Nephron progenitor cell (in vitro differentiated cells): ENCODE data around the gene KAT2B.
A peak's percentile ranks its signal among the peaks of the same experiment; 100 is the strongest.
"Not testable (repeated sequence)": the region's sequence is repeated elsewhere in the genome, so short reads cannot be mapped to it uniquely, and the experiment has no call there.

Experiments
- DNase-seq: peaks from one replicate; pipeline ENCODE4 v3.0.0; 2021
- H3K27ac Mint-ChIP-seq: 2 replicates; pipeline ENCODE4 v1.8.0; 2021; ENCODE audit warnings: mild to moderate bottlenecking, moderate library complexity, mixed read lengths
- H3K27me3 Mint-ChIP-seq: 2 replicates; pipeline ENCODE4 v1.8.0; 2021; ENCODE audit warnings: mild to moderate bottlenecking, low read depth, mixed read lengths; ENCODE audit not compliant: poor library complexity
- H3K36me3 Mint-ChIP-seq: 2 replicates; pipeline ENCODE4 v1.8.0; 2021; ENCODE audit warnings: low read depth, mixed read lengths
- H3K4me1 Mint-ChIP-seq: 2 replicates; pipeline ENCODE4 v1.8.0; 2021; ENCODE audit warnings: mixed read lengths
- H3K4me3 Mint-ChIP-seq: 2 replicates; pipeline ENCODE4 v1.8.0; 2021; ENCODE audit warnings: mild to moderate bottlenecking, moderate library complexity, mixed read lengths
- H3K9me3 Mint-ChIP-seq: 2 replicates; pipeline ENCODE4 v1.8.0; 2021; ENCODE audit warnings: mild to moderate bottlenecking, moderate library complexity, mixed read lengths
- CTCF ChIP-seq: fragments of 200-600 bp; sonication (generic); IDR thresholded peaks from 2 replicates; pipeline ENCODE4 v1.5.0; 2021; ENCODE audit warnings: antibody characterized with exemption

The KAT2B gene

GRCh38 chr3:20039466-20039764 lies 831 bp upstream of the KAT2B start:
- DNase-seq: no peak
- no peak overlapping the region for H3K27ac Mint-ChIP-seq

DNA sequence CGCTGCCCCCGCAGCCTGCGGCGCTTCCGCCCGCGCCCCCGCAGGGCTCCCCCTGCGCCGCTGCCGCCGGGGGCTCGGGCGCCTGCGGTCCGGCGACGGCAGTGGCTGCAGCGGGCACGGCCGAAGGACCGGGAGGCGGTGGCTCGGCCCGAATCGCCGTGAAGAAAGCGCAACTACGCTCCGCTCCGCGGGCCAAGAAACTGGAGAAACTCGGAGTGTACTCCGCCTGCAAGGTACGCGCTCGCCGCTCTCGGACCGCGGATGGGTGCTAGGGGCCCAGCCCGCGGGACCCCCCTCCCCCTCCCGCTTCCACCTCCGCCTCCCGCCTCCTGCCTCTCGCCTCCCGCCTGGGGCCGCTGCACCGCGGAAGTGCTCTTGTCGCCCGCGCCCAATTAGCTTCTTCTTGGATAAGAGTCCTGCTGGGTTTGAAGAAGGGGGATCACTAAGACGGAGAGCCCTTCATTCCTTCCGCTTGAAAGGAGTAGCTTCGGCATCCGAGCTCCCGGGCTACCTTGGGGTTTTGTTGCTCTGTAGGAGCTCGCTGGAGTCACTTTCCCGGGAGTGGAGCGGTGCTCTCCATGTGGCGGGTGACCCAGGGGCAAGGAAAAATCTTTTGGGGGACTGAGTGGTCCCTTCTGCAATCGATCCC lies 426 bp downstream of the KAT2B start:
- Mint-ChIP-seq H3K4me3 (peak overlapping the region; percentile 92), H3K9me3 (no peaks in the 10 kb centered on the region), H3K27me3 (no peaks in the 10 kb centered on the region), H3K27ac (peak overlapping the region; percentile 94), H3K36me3 (no peaks in the 10 kb centered on the region), H3K4me1 (peaks cover 43% of the 10 kb centered on the region)
- peak; percentile 72 for DNase-seq
- TF ChIP-seq CTCF: no peak

More at GRCh38 chr3:20039466-20039764, 831 bp upstream of the KAT2B start:
- H3K9me3 Mint-ChIP-seq: no peaks in the 10 kb centered on the region
- no peaks in the 10 kb centered on the region for H3K36me3 Mint-ChIP-seq
- peak overlapping the region; percentile 89 for H3K4me3 Mint-ChIP-seq
- H3K4me1 Mint-ChIP-seq: peaks cover 43% of the 10 kb centered on the region
- TF ChIP-seq CTCF: no peak
- no peaks in the 10 kb centered on the region for H3K27me3 Mint-ChIP-seq

DNA sequence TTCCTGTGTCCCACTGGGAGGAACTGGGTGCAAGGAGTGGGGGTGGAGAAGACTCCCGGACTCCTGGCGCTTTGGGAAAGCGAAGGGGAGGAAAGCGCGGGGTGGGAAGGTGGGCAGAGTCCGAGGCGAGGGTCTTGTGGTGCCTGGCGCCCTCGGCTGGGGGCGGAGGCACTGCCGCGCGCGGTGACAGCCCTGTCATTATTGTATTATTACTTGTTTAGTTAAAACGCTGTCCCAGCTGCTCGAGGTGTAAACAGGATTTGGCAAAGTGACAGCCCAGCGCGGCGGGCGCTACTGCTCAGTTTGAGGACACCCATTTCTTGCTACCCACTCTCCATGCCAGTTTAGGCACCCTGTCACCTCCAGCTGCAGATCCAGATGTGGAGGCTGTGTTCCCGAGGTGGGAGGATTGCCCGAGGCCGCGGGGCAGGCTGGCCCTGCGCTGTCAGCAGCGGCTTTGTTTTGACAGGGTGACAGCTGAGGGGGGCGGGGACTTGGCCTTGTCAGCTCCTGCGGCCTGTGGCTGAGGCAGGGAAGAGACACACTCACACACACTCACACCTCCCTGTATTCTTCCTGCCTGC lies 1.0 kb downstream of the KAT2B start:
- Mint-ChIP-seq H3K9me3 (no peaks in the 10 kb centered on the region), H3K4me1 (peaks cover 46% of the 10 kb centered on the region), H3K27me3 (no peaks in the 10 kb centered on the region), H3K27ac (peak overlapping the region; percentile 94), H3K36me3 (no peaks in the 10 kb centered on the region), H3K4me3 (peak overlapping the region; percentile 92)
- no peak for TF ChIP-seq CTCF
- peak; percentile 83 for DNase-seq

GRCh38 chr3:20042331-20042730 lies 2.1 kb downstream of the KAT2B start:
- TF ChIP-seq CTCF: no peak
- no peaks in the 10 kb centered on the region for H3K9me3 Mint-ChIP-seq
- H3K27ac Mint-ChIP-seq: no peak overlapping the region
- H3K27me3 Mint-ChIP-seq: no peaks in the 10 kb centered on the region
- H3K36me3 Mint-ChIP-seq: no peaks in the 10 kb centered on the region
- no peak for DNase-seq
- peaks cover 57% of the 10 kb centered on the region for H3K4me1 Mint-ChIP-seq
- peak overlapping the region; percentile 92 for H3K4me3 Mint-ChIP-seq

DNA sequence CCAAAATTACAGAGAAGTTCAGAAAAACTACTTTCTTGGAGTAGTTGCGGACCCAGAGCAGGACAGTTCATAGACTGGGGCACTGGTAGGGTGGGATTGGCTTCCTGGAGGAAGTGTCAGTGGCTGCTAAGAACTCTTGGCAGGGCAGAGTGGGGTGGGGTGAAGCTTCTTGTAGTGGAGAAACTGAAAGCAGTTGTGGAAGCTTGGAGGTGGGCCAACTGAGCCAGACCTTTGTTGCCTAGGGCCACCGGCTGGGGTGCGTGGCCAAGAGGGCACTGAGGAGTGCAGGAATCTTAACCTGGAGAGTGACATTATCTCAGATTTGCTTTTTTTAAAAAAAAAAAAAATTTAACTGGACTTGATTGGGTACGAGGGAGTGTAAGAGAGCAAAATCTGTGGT lies 3.1 kb downstream of the KAT2B start:
- H3K4me1 Mint-ChIP-seq: peaks cover 60% of the 10 kb centered on the region
- H3K27ac Mint-ChIP-seq: no peak overlapping the region
- H3K27me3 Mint-ChIP-seq: no peaks in the 10 kb centered on the region
- no peaks in the 10 kb centered on the region for H3K36me3 Mint-ChIP-seq
- DNase-seq: no peak
- no peak for TF ChIP-seq CTCF
- H3K9me3 Mint-ChIP-seq: no peaks in the 10 kb centered on the region
- H3K4me3 Mint-ChIP-seq: no peak overlapping the region

DNA sequence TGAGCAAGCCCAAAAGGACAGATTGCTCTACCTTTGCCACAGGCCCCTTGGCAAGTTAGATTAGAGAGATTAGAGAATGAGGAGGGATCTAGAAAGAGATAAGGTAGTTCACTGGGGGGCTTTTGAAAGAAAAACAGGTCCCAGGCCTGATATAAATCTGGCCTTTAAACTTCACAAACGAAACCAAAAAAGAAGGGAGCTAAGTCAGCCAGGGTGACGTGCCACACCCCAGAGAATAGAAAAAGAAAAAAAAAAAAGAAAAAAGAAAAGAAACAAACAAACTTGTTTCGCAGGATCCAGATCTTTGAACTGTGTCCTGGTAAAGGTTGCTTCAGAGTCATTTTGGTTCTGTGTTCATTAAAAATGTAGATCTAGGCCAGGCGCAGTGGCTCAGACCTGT lies 3.6 kb downstream of the KAT2B start:
- no peak for DNase-seq
- peaks cover 60% of the 10 kb centered on the region for H3K4me1 Mint-ChIP-seq
- no peaks in the 10 kb centered on the region for H3K9me3 Mint-ChIP-seq
- no peak overlapping the region for H3K27ac Mint-ChIP-seq
- no peak overlapping the region for H3K4me3 Mint-ChIP-seq
- H3K36me3 Mint-ChIP-seq: no peaks in the 10 kb centered on the region
- no peaks in the 10 kb centered on the region for H3K27me3 Mint-ChIP-seq
- no peak for TF ChIP-seq CTCF

DNA sequence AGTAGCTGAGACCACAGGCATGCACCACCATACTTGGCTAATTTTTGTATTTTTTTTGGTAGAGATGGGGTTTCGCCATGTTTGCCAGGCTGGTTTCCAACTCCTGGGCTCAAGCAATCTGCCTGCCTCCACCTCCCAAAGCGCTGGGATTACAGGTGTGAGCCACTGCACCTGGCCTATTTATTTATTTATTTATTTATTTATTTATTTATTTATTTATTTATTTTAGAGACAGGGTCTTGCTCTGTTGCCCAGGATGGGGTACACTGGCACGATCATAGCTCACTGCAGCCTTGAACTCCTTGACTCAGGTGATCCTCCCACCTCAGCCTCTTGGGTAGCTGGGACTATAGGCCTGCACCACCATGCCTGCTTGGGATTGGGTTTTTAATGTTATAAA lies 4.9 kb downstream of the KAT2B start:
- not testable (repeated sequence) for H3K9me3 Mint-ChIP-seq, H3K36me3 Mint-ChIP-seq, DNase-seq, H3K27ac Mint-ChIP-seq, H3K4me3 Mint-ChIP-seq, H3K27me3 Mint-ChIP-seq
- peaks cover 67% of the 10 kb centered on the region for H3K4me1 Mint-ChIP-seq
